HCT116 (cell line): ENCODE results near the gene EGFL8.

Experiments
- CEBPB ChIP-seq: IDR thresholded peaks from 2 replicates; pipeline ENCODE4 v1.6.1; 2012; ENCODE audit warnings: low read depth
- EGR1 ChIP-seq: IDR thresholded peaks from 2 replicates; pipeline ENCODE4 v1.6.1; 2012; ENCODE audit warnings: low read depth
- ELF1 ChIP-seq: IDR thresholded peaks from 2 replicates; pipeline ENCODE4 v1.6.1; 2012; ENCODE audit warnings: low read depth, borderline replicate concordance
- POLR2A ChIP-seq: IDR thresholded peaks from 2 replicates; pipeline ENCODE4 v1.7.0; 2011; ENCODE audit warnings: borderline replicate concordance; ENCODE audit not compliant: insufficient read depth, insufficient read length; ENCODE audit errors: extremely low read depth
- REST ChIP-seq: IDR thresholded peaks from 2 replicates; pipeline ENCODE4 v1.6.1; 2012; ENCODE audit warnings: low read depth
- YY1 ChIP-seq: IDR thresholded peaks from 2 replicates; pipeline ENCODE4 v1.6.1; 2011; ENCODE audit warnings: low read length, low read depth, moderate library complexity, mild to moderate bottlenecking; ENCODE audit not compliant: insufficient replicate concordance; ENCODE audit errors: extremely low read depth
- ZFX ChIP-seq: fragments of 450-650 bp; IDR thresholded peaks from 2 replicates; pipeline ENCODE4 v1.6.1; 2017
- TF ChIP-seq, protein P1 (sequence below), 3 experiments: fragments of 200-600 bp in 1 of 3; sonication (generic) in 1 of 3; IDR thresholded peaks in 2 of 3; conservative IDR thresholded peaks in 1 of 3; 2 replicates each; pipeline ENCODE4 v1.5.1; 2012 to 2017; ENCODE audit warnings: low read depth in 2 of 3, low read length in 2 of 3, antibody characterized with exemption in 1 of 3, borderline replicate concordance in 1 of 3, control low read depth in 1 of 3, mild to moderate bottlenecking in 1 of 3, mixed read lengths in 1 of 3, mixed run types in 1 of 3, moderate library complexity in 1 of 3; ENCODE audit not compliant: insufficient read depth in 1 of 3
- TF ChIP-seq, protein P2 (sequence below): IDR thresholded peaks from 2 replicates; pipeline ENCODE4 v1.6.1; 2012

DNA sequence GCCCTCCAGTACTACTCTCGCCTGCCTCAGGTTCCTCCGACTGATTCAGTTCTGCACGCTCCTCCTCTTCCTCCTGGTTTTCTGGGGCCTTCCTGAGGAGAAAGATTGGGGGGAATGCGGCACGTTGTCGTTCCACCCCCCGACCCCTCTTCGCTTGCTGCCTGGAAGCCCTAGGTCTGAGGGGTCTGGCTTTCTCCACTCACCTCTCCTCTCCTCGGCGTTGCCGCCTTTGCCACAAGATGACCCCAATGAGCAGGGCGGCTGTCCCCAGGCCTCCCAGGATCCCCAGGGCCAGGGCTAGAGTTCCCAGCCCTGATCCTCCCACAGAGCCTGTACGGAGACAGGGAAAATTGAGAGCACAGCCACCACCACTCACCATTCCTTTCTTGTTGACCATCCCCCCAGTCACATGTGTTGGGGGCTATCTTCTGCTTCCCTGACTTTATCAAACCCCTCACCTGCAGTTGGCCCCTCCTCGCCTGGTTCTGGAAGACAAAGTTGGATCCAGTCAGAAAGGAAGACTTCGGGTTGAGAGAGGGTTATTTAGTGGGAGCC is 16.8 kb downstream of the EGFL8 start:
- TF ChIP-seq, protein P1, sequence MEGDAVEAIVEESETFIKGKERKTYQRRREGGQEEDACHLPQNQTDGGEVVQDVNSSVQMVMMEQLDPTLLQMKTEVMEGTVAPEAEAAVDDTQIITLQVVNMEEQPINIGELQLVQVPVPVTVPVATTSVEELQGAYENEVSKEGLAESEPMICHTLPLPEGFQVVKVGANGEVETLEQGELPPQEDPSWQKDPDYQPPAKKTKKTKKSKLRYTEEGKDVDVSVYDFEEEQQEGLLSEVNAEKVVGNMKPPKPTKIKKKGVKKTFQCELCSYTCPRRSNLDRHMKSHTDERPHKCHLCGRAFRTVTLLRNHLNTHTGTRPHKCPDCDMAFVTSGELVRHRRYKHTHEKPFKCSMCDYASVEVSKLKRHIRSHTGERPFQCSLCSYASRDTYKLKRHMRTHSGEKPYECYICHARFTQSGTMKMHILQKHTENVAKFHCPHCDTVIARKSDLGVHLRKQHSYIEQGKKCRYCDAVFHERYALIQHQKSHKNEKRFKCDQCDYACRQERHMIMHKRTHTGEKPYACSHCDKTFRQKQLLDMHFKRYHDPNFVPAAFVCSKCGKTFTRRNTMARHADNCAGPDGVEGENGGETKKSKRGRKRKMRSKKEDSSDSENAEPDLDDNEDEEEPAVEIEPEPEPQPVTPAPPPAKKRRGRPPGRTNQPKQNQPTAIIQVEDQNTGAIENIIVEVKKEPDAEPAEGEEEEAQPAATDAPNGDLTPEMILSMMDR (IDR thresholded peaks at IDR 0.05 in 2 of 3, conservative IDR thresholded peaks at IDR 0.05 in 1 of 3; ENCODE audit: borderline replicate concordance in 1 of 3, insufficient read depth in 1 of 3, low read depth in 2 of 3, low read length in 2 of 3): no peak
- TF ChIP-seq, protein P2, sequence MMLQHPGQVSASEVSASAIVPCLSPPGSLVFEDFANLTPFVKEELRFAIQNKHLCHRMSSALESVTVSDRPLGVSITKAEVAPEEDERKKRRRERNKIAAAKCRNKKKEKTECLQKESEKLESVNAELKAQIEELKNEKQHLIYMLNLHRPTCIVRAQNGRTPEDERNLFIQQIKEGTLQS: no peak
- no peak for TF ChIP-seq POLR2A
- TF ChIP-seq ELF1: no peak
- TF ChIP-seq ZFX: no peak
- TF ChIP-seq CEBPB: no peak
- TF ChIP-seq YY1: no peak
- no peak for TF ChIP-seq REST
- no peak for TF ChIP-seq EGR1
